Smooth muscle cell (in vitro differentiated cells): Measurements from ENCODE around the gene ADCY2. TPM values are rescaled to one million over a fixed set of nuclear protein-coding genes. Genes with fewer than 3 reads are reported as not detected.

Source experiments
- DNase-seq: peaks from one replicate; lab custom pipeline; 2025; ENCODE audit not compliant: unreplicated experiment; lab: John Stamatoyannopoulos, UW
- H2AFZ ChIP-seq: fragments of 200-600 bp; sonication (generic); 2 replicates; pipeline ENCODE4 v1.6.0; 2016; ENCODE audit warnings: antibody characterized with exemption, low read depth, mild to moderate bottlenecking
- H3F3A ChIP-seq: fragments of 200-600 bp; sonication (generic); 2 replicates; pipeline ENCODE4 v1.6.0; 2017; ENCODE audit warnings: antibody characterized with exemption, low read depth
- H3K27ac ChIP-seq: fragments of 200-600 bp; sonication (generic); 2 replicates; pipeline ENCODE4 v1.5.1; 2016; ENCODE audit warnings: low read depth, mild to moderate bottlenecking
- H3K27me3 ChIP-seq: fragments of 200-600 bp; sonication (generic); 2 replicates; pipeline ENCODE4 v1.6.1; 2016; ENCODE audit warnings: low read depth, mild to moderate bottlenecking
- H3K36me3 ChIP-seq: fragments of 200-600 bp; sonication (generic); 2 replicates; pipeline ENCODE4 v1.5.1; 2016; ENCODE audit warnings: low read depth
- H3K4me1 ChIP-seq: fragments of 200-600 bp; sonication (generic); 2 replicates; pipeline ENCODE4 v1.5.1; 2016; ENCODE audit warnings: low read depth
- H3K4me2 ChIP-seq: fragments of 200-600 bp; sonication (generic); 2 replicates; pipeline ENCODE4 v1.6.0; 2016; ENCODE audit warnings: mild to moderate bottlenecking
- H3K4me3 ChIP-seq: fragments of 200-600 bp; sonication (generic); 2 replicates; pipeline ENCODE4 v1.5.1; 2016; ENCODE audit warnings: mild to moderate bottlenecking
- H3K79me2 ChIP-seq: fragments of 200-600 bp; sonication (generic); 2 replicates; pipeline ENCODE4 v1.6.0; 2016; ENCODE audit warnings: low read depth, mild to moderate bottlenecking
- H3K9ac ChIP-seq: fragments of 200-600 bp; sonication (generic); 2 replicates; pipeline ENCODE4 v1.6.0; 2016; ENCODE audit warnings: low read depth
- H3K9me3 ChIP-seq: fragments of 200-600 bp; sonication (generic); replicated peaks from 2 replicates; pipeline ENCODE4 v1.5.1; 2016; ENCODE audit warnings: low read depth
- H4K20me1 ChIP-seq: fragments of 200-600 bp; sonication (generic); 2 replicates; pipeline ENCODE4 v1.6.0; 2016; ENCODE audit warnings: low read depth
- WGBS: methylation state at CpG from one replicate; pipeline ENCODE4 v1.1.7; 2016; ENCODE audit warnings: low lambda C conversion rate; 5-methylcytosine and 5-hydroxymethylcytosine counted together
- polyA plus RNA-seq: library from polyadenylated mRNA; unstranded; fragments of >200 nt; fragmentation: Nextera tagmentation; extraction: Ambion mirVana; gene quantifications from 2 replicates; pipeline ENCODE4 v1.2.1, GENCODE V29; 2016
- total RNA-seq: library from RNA; depleted of rRNA; stranded (reverse); fragments of >200 nt; gene quantifications from 2 replicates; pipeline ENCODE4 v1.2.3, GENCODE V29; 2014
- TF ChIP-seq, protein P1 (sequence below): fragments of 200-600 bp; sonication (generic); IDR thresholded peaks from 2 replicates; pipeline ENCODE4 v1.5.1; 2017; ENCODE audit warnings: borderline replicate concordance, mild to moderate bottlenecking, antibody characterized with exemption; ENCODE audit not compliant: insufficient read depth, poor library complexity, severe bottlenecking

The ADCY2 gene
- total and polyA plus RNA-seq, 2 experiments from 2014 or later = 2.8 to 8.0 TPM

DNA sequence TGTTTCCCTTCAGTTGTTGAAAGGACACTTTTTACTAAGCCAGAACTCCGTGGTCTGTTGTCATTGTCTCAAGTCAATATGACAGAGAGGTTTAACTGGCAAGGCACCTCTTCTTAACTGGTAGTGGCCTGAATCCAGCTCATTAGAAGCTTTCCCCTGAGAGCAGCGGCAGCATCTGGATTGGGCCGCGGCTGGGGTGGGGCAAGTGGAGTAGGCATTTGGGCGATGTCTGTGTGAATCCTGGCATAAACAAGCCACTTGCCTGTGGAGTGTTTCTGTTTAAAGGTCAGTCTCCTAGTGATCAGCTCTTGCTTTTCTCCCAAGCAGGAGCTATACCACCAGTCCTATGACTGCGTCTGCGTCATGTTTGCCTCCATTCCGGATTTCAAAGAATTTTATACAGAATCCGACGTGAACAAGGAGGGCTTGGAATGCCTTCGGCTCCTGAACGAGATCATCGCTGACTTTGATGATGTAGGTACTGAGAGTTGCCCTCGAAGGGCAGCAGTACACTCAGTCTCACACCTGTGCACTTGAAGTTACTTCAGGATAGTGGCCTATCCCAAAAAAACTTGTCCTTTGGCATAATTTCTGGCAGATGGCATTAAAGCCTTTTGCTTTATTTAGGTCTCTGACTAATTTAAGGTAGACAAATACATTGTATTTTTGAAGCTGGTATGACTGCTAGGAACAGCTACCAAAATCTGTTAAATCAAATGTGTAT, 406.1 kb downstream of the ADCY2 start:
- H3K9ac ChIP-seq = no peak overlapping the region
- no peak overlapping the region for H3K27ac ChIP-seq
- H3F3A ChIP-seq = no peaks in the 10 kb centered on the region
- H3K4me2 ChIP-seq = no peak overlapping the region
- H3K4me3 ChIP-seq = no peak overlapping the region
- no peak for DNase-seq
- H3K36me3 ChIP-seq = no peaks in the 10 kb centered on the region
- H2AFZ ChIP-seq = no peak overlapping the region
- H3K79me2 ChIP-seq = no peaks in the 10 kb centered on the region
- H3K9me3 ChIP-seq = no peaks in the 10 kb centered on the region
- no peaks in the 10 kb centered on the region for H3K27me3 ChIP-seq
- WGBS = 90% methylated on average over 14 of the region's 14 CpGs
- H4K20me1 ChIP-seq = no peaks in the 10 kb centered on the region
- H3K4me1 ChIP-seq = no peaks in the 10 kb centered on the region
- TF ChIP-seq, protein P1, sequence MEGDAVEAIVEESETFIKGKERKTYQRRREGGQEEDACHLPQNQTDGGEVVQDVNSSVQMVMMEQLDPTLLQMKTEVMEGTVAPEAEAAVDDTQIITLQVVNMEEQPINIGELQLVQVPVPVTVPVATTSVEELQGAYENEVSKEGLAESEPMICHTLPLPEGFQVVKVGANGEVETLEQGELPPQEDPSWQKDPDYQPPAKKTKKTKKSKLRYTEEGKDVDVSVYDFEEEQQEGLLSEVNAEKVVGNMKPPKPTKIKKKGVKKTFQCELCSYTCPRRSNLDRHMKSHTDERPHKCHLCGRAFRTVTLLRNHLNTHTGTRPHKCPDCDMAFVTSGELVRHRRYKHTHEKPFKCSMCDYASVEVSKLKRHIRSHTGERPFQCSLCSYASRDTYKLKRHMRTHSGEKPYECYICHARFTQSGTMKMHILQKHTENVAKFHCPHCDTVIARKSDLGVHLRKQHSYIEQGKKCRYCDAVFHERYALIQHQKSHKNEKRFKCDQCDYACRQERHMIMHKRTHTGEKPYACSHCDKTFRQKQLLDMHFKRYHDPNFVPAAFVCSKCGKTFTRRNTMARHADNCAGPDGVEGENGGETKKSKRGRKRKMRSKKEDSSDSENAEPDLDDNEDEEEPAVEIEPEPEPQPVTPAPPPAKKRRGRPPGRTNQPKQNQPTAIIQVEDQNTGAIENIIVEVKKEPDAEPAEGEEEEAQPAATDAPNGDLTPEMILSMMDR = no peak

DNA sequence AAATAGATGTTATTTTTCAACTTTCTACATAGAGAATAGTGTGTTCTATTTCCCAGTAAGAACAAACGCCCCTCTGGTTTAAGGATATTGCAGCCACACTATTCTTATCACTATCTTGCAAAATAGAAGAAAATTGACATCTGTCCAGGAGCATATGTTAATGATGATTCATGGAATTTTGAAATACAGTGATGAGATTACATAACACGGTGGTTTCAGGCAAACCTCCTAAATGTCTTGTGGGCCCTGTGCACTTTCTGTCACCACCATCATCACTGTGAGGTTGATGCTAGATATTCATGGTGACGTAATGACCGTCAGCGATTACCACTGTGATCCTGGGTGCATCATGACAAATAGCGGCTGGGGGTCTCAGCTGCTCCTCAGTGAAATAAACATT, 406.9 kb downstream of the ADCY2 start:
- TF ChIP-seq, protein P1 = no peak
- DNase-seq = no peak
- Histone ChIP-seq H3F3A (no peaks in the 10 kb centered on the region), H3K27me3 (no peaks in the 10 kb centered on the region), H3K4me2 (no peak overlapping the region), H3K9ac (no peak overlapping the region), H3K27ac (no peak overlapping the region), H4K20me1 (no peaks in the 10 kb centered on the region), H3K4me1 (no peaks in the 10 kb centered on the region), H3K9me3 (no peaks in the 10 kb centered on the region), H3K36me3 (no peaks in the 10 kb centered on the region), H3K79me2 (no peaks in the 10 kb centered on the region), H3K4me3 (no peak overlapping the region), H2AFZ (no peak overlapping the region)
- 88% methylated on average over 6 of the region's 6 CpGs for WGBS

DNA sequence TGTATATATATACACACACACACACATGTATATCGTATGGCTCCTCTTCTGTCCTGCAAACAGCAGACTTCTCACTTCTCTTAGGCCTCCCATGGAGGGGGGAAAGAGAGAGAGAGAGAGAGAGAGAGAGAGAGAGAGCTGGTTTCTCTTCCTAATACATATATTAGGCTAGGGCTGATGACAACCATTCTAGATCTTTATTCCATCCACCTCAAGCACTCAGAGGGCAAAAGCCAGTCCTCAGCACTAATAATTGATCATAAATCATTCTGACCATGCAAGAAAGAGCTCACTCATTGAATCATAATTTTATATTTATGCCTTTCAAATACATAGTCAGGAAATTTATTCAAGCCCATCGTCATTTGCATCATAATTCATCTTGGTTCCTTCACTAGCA, 408.0 kb downstream of the ADCY2 start:
- Histone ChIP-seq H4K20me1 (no peaks in the 10 kb centered on the region), H3K36me3 (no peaks in the 10 kb centered on the region), H3K27me3 (no peaks in the 10 kb centered on the region), H3K4me3 (no peak overlapping the region), H3K79me2 (no peaks in the 10 kb centered on the region), H3K9ac (no peak overlapping the region), H3F3A (no peaks in the 10 kb centered on the region), H3K4me2 (no peak overlapping the region), H3K4me1 (no peaks in the 10 kb centered on the region), H3K9me3 (no peaks in the 10 kb centered on the region), H2AFZ (no peak overlapping the region), H3K27ac (no peak overlapping the region)
- DNase-seq = no peak
- 100% methylated on average over 2 of the region's 2 CpGs for WGBS
- TF ChIP-seq, protein P1 = no peak

DNA sequence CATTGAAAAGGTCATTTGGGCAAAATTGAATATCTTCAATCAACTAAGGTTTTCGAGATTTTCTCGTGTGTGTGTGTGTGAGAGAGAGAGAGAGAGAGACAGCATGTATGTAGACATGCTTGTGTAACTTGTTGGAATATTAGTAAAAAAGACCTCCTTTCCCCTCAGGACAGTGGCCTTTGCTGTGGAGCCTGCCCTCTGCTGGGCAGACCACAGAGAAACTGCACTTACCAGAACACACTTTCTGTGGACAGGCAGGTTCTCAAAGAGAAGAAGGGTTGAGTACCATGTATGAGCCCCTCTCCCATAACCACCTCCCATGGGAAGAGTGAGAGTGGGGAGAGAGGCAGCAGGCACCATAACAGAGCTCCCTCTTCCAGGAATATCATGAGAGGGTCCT, 409.4 kb downstream of the ADCY2 start:
- Histone ChIP-seq H4K20me1 (no peaks in the 10 kb centered on the region), H3K4me3 (no peak overlapping the region), H3F3A (no peaks in the 10 kb centered on the region), H3K9me3 (no peaks in the 10 kb centered on the region), H3K27ac (no peak overlapping the region), H3K4me1 (no peaks in the 10 kb centered on the region), H3K9ac (no peak overlapping the region), H3K36me3 (no peaks in the 10 kb centered on the region), H3K27me3 (no peaks in the 10 kb centered on the region), H3K79me2 (no peaks in the 10 kb centered on the region), H3K4me2 (no peak overlapping the region), H2AFZ (no peak overlapping the region)
- TF ChIP-seq, protein P1 = peak; percentile 35
- WGBS = 90% methylated on average over 2 of the region's 2 CpGs
- DNase-seq = no peak
